ENCODE data around the gene PGAM1.

DNA sequence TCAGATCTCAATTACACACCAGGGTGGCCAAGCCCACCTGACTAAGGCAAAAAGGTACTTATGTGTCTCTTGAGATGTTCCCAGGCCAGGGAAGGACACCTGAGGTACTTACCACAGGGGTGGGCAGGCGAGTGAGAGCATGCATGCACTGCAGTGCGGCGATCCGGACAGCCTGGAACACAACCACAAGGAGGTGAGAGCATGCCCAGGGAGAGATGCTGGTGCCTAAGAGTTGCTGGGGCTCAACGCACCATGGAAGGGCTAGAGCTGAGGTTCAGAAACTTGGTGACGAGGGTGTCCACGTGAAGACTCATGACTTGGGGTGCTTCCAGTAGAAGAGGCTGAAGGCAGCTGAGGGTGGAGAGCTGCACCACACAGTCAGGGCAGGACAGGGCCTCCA is 33.1 kb downstream of the PGAM1 start:
- TF ChIP-seq, protein P1, sequence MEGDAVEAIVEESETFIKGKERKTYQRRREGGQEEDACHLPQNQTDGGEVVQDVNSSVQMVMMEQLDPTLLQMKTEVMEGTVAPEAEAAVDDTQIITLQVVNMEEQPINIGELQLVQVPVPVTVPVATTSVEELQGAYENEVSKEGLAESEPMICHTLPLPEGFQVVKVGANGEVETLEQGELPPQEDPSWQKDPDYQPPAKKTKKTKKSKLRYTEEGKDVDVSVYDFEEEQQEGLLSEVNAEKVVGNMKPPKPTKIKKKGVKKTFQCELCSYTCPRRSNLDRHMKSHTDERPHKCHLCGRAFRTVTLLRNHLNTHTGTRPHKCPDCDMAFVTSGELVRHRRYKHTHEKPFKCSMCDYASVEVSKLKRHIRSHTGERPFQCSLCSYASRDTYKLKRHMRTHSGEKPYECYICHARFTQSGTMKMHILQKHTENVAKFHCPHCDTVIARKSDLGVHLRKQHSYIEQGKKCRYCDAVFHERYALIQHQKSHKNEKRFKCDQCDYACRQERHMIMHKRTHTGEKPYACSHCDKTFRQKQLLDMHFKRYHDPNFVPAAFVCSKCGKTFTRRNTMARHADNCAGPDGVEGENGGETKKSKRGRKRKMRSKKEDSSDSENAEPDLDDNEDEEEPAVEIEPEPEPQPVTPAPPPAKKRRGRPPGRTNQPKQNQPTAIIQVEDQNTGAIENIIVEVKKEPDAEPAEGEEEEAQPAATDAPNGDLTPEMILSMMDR (IDR thresholded peaks at IDR 0.05; ENCODE audit: insufficient read depth, low read depth, low read length) = no peak
- no peak for TF ChIP-seq EZH2 (IDR thresholded peaks at IDR 0.05; ENCODE audit: insufficient read depth, low read length)
